Muscle of leg (tissue), 11 donors: ENCODE results near the gene CMC2. TPM values are rescaled to one million over a fixed set of nuclear protein-coding genes. Genes with fewer than 3 reads are reported as not detected.

Experiments
- DNase-seq: peaks from one replicate; pipeline ENCODE4 v3.0.0; 2013
- H3K27ac ChIP-seq: one replicate; pipeline ENCODE4 v1.5.1; 2013; ENCODE audit warnings: mild to moderate bottlenecking, low read length, control low read depth
- H3K27me3 ChIP-seq: one replicate; pipeline ENCODE4 v1.6.1; 2013; ENCODE audit warnings: low read length; ENCODE audit not compliant: control insufficient read depth, insufficient read depth
- H3K36me3 ChIP-seq: one replicate; pipeline ENCODE4 v1.6.1; 2013; ENCODE audit warnings: low read length; ENCODE audit not compliant: control insufficient read depth, insufficient read depth
- H3K4me1 ChIP-seq: one replicate; pipeline ENCODE4 v1.6.1; 2013; ENCODE audit warnings: low read length; ENCODE audit not compliant: control insufficient read depth, insufficient read depth
- H3K4me3 ChIP-seq: one replicate; pipeline ENCODE4 v1.5.1; 2013; ENCODE audit warnings: low read length, control low read depth
- H3K9me3 ChIP-seq: replicated peaks from 2 replicates; pipeline ENCODE4 v1.6.1; 2013; ENCODE audit warnings: low read depth, low read length; ENCODE audit not compliant: control insufficient read depth
- WGBS: methylation state at CpG from one replicate; pipeline ENCODE4 v1.1.5; 2013; ENCODE audit warnings: missing lambda C conversion rate; ENCODE audit not compliant: insufficient coverage; 5-methylcytosine and 5-hydroxymethylcytosine counted together
- polyA plus RNA-seq, 8 donors: library from polyadenylated mRNA; unstranded; fragments of 120-200 nt; gene quantifications; one replicate each; pipeline versions ENCODE4 v1.2.1 to v1.2.3, GENCODE V29; 2013; ENCODE audit warnings: inconsistent platforms in 1 of 8, low replicate concordance in 1 of 8; ENCODE audit not compliant: insufficient read length in 8 of 8, insufficient read depth in 1 of 8
- total RNA-seq: library from RNA; stranded (reverse); fragments of 120-200 nt; gene quantifications from one replicate; pipeline ENCODE4 v1.2.4, GENCODE V29; 2013

CMC2 gene
- total and polyA plus RNA-seq, 9 donors = 32.4 to 49.4 (median 43.6) TPM

GRCh38 chr16:80992676-80993293 is 13.9 kb downstream of the CMC2 start:
- no CpG with 5 or more reads among the region's 3 CpGs for WGBS
- Histone ChIP-seq H3K36me3 (peaks cover 2% of the 10 kb centered on the region), H3K4me3 (no peak overlapping the region), H3K4me1 (no peaks in the 10 kb centered on the region), H3K27ac (peak overlapping the region; percentile 51), H3K27me3 (no peaks in the 10 kb centered on the region), H3K9me3 (no peaks in the 10 kb centered on the region)
- DNase-seq = no peak

- no CpG with 5 or more reads among the region's 6 CpGs for WGBS
- no peaks in the 10 kb centered on the region for H3K9me3 ChIP-seq
- no peaks in the 10 kb centered on the region for H3K27me3 ChIP-seq
- no peak overlapping the region for H3K4me3 ChIP-seq
- DNase-seq = no peak
- no peak overlapping the region for H3K27ac ChIP-seq
- no peaks in the 10 kb centered on the region for H3K4me1 ChIP-seq
- peaks cover 2% of the 10 kb centered on the region for H3K36me3 ChIP-seq
Observed at GRCh38 chr16:80991792-80992430, 14.8 kb downstream of the CMC2 start.

GRCh38 chr16:80990978-80991377 is 15.7 kb downstream of the CMC2 start:
- no peak overlapping the region for H3K4me3 ChIP-seq
- DNase-seq = no peak
- H3K27me3 ChIP-seq = no peaks in the 10 kb centered on the region
- no peaks in the 10 kb centered on the region for H3K9me3 ChIP-seq
- peaks cover 2% of the 10 kb centered on the region for H3K36me3 ChIP-seq
- no peaks in the 10 kb centered on the region for H3K4me1 ChIP-seq
- WGBS = 83% methylated on average over 1 of the region's 2 CpGs
- no peak overlapping the region for H3K27ac ChIP-seq

GRCh38 chr16:80990577-80990976 is 16.1 kb downstream of the CMC2 start:
- Histone ChIP-seq H3K27me3 (no peaks in the 10 kb centered on the region), H3K27ac (no peak overlapping the region), H3K36me3 (peaks cover 2% of the 10 kb centered on the region), H3K9me3 (no peaks in the 10 kb centered on the region), H3K4me1 (no peaks in the 10 kb centered on the region), H3K4me3 (no peak overlapping the region)
- no peak for DNase-seq
- WGBS = 100% methylated on average over 1 of the region's 3 CpGs

- DNase-seq = no peak
- no peak overlapping the region for H3K27ac ChIP-seq
- WGBS = no CpG with 5 or more reads among the region's 2 CpGs
Observed at GRCh38 chr16:80989801-80990200, 16.9 kb downstream of the CMC2 start.

GRCh38 chr16:80988756-80989155 is 17.9 kb downstream of the CMC2 start:
- H3K27ac ChIP-seq = no peak overlapping the region
- H3K36me3 ChIP-seq = peaks cover 2% of the 10 kb centered on the region
- no peaks in the 10 kb centered on the region for H3K9me3 ChIP-seq
- 30% methylated on average over 2 of the region's 7 CpGs for WGBS
- no peak overlapping the region for H3K4me3 ChIP-seq
- no peaks in the 10 kb centered on the region for H3K4me1 ChIP-seq
- DNase-seq = no peak
- no peaks in the 10 kb centered on the region for H3K27me3 ChIP-seq

More at GRCh38 chr16:80989801-80990200, 16.9 kb downstream of the CMC2 start:
- Histone ChIP-seq H3K9me3 (no peaks in the 10 kb centered on the region), H3K4me1 (no peaks in the 10 kb centered on the region), H3K36me3 (peaks cover 2% of the 10 kb centered on the region), H3K27me3 (no peaks in the 10 kb centered on the region), H3K4me3 (no peak overlapping the region)

- Histone ChIP-seq H3K27ac (no peak overlapping the region), H3K27me3 (no peaks in the 10 kb centered on the region), H3K36me3 (peaks cover 2% of the 10 kb centered on the region), H3K9me3 (no peaks in the 10 kb centered on the region), H3K4me3 (no peak overlapping the region), H3K4me1 (no peaks in the 10 kb centered on the region)
- no peak for DNase-seq
- WGBS = 90% methylated on average over 2 of the region's 2 CpGs
Observed at GRCh38 chr16:80986557-80986956, 20.1 kb downstream of the CMC2 start.

GRCh38 chr16:80985611-80986010 is 21.1 kb downstream of the CMC2 start:
- no peak for DNase-seq
- H3K4me1 ChIP-seq = no peaks in the 10 kb centered on the region
- WGBS = 89% methylated on average over 1 of the region's 2 CpGs
- H3K9me3 ChIP-seq = no peaks in the 10 kb centered on the region
- no peak overlapping the region for H3K4me3 ChIP-seq
- H3K27me3 ChIP-seq = no peaks in the 10 kb centered on the region
- peaks cover under 1% of the 10 kb centered on the region for H3K36me3 ChIP-seq
- H3K27ac ChIP-seq = no peak overlapping the region

- no CpG with 5 or more reads among the region's 6 CpGs for WGBS
- DNase-seq = no peak
- H3K4me3 ChIP-seq = no peak overlapping the region
- H3K27me3 ChIP-seq = no peaks in the 10 kb centered on the region
- no peak overlapping the region for H3K27ac ChIP-seq
- H3K9me3 ChIP-seq = no peaks in the 10 kb centered on the region
- H3K36me3 ChIP-seq = peaks cover 9% of the 10 kb centered on the region
- no peaks in the 10 kb centered on the region for H3K4me1 ChIP-seq
Observed at GRCh38 chr16:80984124-80984892, 22.4 kb downstream of the CMC2 start.

- no peak overlapping the region for H3K27ac ChIP-seq
- no CpG with 5 or more reads among the region's 4 CpGs for WGBS
- no peaks in the 10 kb centered on the region for H3K4me1 ChIP-seq
- H3K36me3 ChIP-seq = peaks cover 12% of the 10 kb centered on the region
- no peak overlapping the region for H3K4me3 ChIP-seq
- no peak for DNase-seq
- no peaks in the 10 kb centered on the region for H3K9me3 ChIP-seq
- H3K27me3 ChIP-seq = no peaks in the 10 kb centered on the region
Observed at GRCh38 chr16:80982646-80983045, 24.0 kb downstream of the CMC2 start.
